Measurements from ENCODE around the gene CORO7. TPM values are rescaled to one million over a fixed set of nuclear protein-coding genes. Genes with fewer than 3 reads are reported as not detected.
A peak's percentile ranks its signal among the peaks of the same experiment; 100 is the strongest.

Gene CORO7
- total and polyA plus RNA-seq, 9 of the 15 experiments (the other 6 are each of a cell fraction or from before 2014, with no cell fraction given) = 0.45 to 77.2 (median 18.7) TPM

DNA sequence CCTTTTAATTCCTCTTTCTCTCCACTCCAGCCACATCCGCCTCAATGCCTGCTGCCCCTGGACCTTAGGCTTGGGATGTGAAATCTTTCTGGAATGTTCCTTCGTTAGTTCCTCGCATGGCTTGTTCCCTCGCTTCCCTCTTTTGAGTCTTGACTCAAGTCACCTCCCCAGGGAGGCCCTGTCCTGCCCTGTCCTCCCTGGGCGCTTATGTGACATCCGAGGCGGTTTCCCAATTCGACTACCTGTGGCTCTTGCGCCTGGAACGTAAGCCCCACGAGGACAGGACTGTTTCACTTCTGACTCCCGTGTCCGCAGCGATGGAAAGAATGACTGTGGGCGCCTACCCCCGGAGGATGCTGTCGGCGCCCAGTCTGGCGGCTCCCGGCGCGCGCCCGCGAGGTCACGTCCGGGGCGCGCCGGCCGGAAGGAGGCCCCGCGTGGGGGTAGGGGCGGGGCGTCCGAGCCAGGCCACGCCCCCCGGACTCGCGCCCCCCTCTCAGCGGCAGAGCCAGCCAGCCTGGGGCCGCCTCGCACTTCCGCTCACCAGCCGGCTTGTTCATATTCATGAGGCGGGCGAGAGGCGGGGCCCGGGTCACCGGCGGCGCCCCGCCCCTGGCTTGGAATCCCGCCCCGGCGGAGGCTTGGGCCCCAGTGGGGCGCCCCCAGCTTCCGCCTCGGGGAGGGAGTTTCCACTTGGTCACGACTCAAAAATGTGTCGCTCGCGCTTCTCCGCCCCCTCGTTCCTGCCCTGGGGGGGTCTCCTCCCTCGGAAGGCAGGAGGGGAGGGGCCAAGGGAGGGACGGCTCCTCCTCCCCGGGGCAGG is 109.0 kb downstream of the CORO7 start (continued):
- TF ChIP-seq, protein P1, sequence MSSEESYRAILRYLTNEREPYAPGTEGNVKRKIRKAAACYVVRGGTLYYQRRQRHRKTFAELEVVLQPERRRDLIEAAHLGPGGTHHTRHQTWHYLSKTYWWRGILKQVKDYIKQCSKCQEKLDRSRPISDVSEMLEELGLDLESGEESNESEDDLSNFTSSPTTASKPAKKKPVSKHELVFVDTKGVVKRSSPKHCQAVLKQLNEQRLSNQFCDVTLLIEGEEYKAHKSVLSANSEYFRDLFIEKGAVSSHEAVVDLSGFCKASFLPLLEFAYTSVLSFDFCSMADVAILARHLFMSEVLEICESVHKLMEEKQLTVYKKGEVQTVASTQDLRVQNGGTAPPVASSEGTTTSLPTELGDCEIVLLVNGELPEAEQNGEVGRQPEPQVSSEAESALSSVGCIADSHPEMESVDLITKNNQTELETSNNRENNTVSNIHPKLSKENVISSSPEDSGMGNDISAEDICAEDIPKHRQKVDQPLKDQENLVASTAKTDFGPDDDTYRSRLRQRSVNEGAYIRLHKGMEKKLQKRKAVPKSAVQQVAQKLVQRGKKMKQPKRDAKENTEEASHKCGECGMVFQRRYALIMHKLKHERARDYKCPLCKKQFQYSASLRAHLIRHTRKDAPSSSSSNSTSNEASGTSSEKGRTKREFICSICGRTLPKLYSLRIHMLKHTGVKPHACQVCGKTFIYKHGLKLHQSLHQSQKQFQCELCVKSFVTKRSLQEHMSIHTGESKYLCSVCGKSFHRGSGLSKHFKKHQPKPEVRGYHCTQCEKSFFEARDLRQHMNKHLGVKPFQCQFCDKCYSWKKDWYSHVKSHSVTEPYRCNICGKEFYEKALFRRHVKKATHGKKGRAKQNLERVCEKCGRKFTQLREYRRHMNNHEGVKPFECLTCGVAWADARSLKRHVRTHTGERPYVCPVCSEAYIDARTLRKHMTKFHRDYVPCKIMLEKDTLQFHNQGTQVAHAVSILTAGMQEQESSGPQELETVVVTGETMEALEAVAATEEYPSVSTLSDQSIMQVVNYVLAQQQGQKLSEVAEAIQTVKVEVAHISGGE (CRISPR knock-in tag; IDR thresholded peaks at IDR 0.05) = peak in 1 of 3 experiments; percentile 69; a peak in 2 of 6 replicates
- TF ChIP-seq MTF1 (CRISPR knock-in tag; IDR thresholded peaks at IDR 0.05; ENCODE audit: borderline replicate concordance) (no peak), LCOR (CRISPR knock-in tag; IDR thresholded peaks at IDR 0.05) (peak; percentile 48; the same call in 1 of the 2 replicates), ZNF354B (CRISPR knock-in tag; IDR thresholded peaks at IDR 0.05) (no peak), HDAC1 (IDR thresholded peaks at IDR 0.05) (peak in 1 of 2 experiments; percentile 71; a peak in 2 of 4 replicates), BMI1 (IDR thresholded peaks at IDR 0.05; ENCODE audit: low read length) (no peak), MYBL2 (IDR thresholded peaks at IDR 0.05; ENCODE audit: low read depth) (no peak), MYBL2 (CRISPR knock-in tag; IDR thresholded peaks at IDR 0.05; ENCODE audit: borderline replicate concordance) (no peak), PRPF4 (IDR thresholded peaks at IDR 0.05; ENCODE audit: insufficient read depth, low read depth, low read length, poor library complexity, severe bottlenecking) (no peak), KLF6 (CRISPR knock-in tag; IDR thresholded peaks at IDR 0.05; ENCODE audit: borderline replicate concordance) (no peak), ARHGAP35 (IDR thresholded peaks at IDR 0.05; ENCODE audit: partially characterized antibody) (no peak), EP400 (IDR thresholded peaks at IDR 0.05) (peak; percentile 50)
- TF ChIP-seq, protein P2, sequence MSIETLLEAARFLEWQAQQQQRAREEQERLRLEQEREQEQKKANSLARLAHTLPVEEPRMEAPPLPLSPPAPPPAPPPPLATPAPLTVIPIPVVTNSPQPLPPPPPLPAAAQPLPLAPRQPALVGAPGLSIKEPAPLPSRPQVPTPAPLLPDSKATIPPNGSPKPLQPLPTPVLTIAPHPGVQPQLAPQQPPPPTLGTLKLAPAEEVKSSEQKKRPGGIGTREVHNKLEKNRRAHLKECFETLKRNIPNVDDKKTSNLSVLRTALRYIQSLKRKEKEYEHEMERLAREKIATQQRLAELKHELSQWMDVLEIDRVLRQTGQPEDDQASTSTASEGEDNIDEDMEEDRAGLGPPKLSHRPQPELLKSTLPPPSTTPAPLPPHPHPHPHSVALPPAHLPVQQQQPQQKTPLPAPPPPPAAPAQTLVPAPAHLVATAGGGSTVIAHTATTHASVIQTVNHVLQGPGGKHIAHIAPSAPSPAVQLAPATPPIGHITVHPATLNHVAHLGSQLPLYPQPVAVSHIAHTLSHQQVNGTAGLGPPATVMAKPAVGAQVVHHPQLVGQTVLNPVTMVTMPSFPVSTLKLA (conservative IDR thresholded peaks at IDR 0.05) = peak in 1 of 2 experiments; percentile 74; a peak in 3 of 4 replicates
- TF ChIP-seq, protein P3, sequence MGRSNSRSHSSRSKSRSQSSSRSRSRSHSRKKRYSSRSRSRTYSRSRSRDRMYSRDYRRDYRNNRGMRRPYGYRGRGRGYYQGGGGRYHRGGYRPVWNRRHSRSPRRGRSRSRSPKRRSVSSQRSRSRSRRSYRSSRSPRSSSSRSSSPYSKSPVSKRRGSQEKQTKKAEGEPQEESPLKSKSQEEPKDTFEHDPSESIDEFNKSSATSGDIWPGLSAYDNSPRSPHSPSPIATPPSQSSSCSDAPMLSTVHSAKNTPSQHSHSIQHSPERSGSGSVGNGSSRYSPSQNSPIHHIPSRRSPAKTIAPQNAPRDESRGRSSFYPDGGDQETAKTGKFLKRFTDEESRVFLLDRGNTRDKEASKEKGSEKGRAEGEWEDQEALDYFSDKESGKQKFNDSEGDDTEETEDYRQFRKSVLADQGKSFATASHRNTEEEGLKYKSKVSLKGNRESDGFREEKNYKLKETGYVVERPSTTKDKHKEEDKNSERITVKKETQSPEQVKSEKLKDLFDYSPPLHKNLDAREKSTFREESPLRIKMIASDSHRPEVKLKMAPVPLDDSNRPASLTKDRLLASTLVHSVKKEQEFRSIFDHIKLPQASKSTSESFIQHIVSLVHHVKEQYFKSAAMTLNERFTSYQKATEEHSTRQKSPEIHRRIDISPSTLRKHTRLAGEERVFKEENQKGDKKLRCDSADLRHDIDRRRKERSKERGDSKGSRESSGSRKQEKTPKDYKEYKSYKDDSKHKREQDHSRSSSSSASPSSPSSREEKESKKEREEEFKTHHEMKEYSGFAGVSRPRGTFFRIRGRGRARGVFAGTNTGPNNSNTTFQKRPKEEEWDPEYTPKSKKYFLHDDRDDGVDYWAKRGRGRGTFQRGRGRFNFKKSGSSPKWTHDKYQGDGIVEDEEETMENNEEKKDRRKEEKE (IDR thresholded peaks at IDR 0.05; ENCODE audit: borderline replicate concordance in 1 of 2, control insufficient read depth in 1 of 2, low read depth in 2 of 2, low read length in 1 of 2) = no peak
- TF ChIP-seq, protein P4, sequence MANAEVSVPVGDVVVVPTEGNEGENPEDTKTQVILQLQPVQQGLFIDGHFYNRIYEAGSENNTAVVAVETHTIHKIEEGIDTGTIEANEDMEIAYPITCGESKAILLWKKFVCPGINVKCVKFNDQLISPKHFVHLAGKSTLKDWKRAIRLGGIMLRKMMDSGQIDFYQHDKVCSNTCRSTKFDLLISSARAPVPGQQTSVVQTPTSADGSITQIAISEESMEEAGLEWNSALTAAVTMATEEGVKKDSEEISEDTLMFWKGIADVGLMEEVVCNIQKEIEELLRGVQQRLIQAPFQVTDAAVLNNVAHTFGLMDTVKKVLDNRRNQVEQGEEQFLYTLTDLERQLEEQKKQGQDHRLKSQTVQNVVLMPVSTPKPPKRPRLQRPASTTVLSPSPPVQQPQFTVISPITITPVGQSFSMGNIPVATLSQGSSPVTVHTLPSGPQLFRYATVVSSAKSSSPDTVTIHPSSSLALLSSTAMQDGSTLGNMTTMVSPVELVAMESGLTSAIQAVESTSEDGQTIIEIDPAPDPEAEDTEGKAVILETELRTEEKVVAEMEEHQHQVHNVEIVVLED (CRISPR knock-in tag; IDR thresholded peaks at IDR 0.05) = 0 out of 2 replicates have a peak, but pooled peaks have one; percentile 47

Measured in K562 (cell line).